LNCaP clone FGC (cell line): ENCODE measurements around the gene NMUR1.

Source experiments
- DNase-seq: peaks from one replicate; pipeline ENCODE4 v3.0.0-alpha.2; 2011; ENCODE audit warnings: low read depth
- H3K4me3 ChIP-seq: 2 replicates; pipeline ENCODE4 v1.5.1; 2011; ENCODE audit warnings: mild to moderate bottlenecking, low read depth, low read length, control low read depth
- CTCF ChIP-seq: IDR thresholded peaks from 2 replicates; pipeline ENCODE4 v1.5.1; 2012; ENCODE audit warnings: mild to moderate bottlenecking; ENCODE audit not compliant: control insufficient read depth, insufficient read depth; ENCODE audit errors: extremely low read depth

NMUR1 gene

GRCh38 chr2:231497651-231498050 lies 32.6 kb downstream of the NMUR1 start:
- H3K4me3 ChIP-seq: no peak overlapping the region
- no peak for TF ChIP-seq CTCF

GRCh38 chr2:231494669-231495068 lies 35.6 kb downstream of the NMUR1 start:
- no peak overlapping the region for H3K4me3 ChIP-seq
- DNase-seq: no peak
- no peak for TF ChIP-seq CTCF

More at GRCh38 chr2:231497651-231498050, 32.6 kb downstream of the NMUR1 start:
- DNase-seq: no peak

DNA sequence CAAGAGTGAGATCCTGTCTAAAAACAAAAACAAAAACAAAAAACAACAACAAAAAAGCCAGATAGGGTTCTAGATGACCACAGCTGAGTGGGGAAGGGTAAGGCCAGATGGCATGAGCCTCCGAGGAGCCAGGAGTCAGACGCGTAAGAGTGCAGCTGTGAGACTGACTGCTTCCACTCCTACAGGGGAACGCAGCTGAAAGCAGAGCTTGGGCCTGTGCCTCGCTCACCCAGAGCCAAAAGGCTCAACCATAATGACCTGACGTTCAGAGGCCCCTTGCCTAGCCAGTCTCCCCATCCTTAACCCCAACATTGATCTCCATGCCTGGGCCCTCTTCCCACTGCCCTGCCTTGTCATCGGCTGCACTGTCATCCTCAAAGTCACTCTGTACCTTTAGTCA lies 39.4 kb downstream of the NMUR1 start:
- H3K4me3 ChIP-seq: no peak overlapping the region
- TF ChIP-seq CTCF: no peak

GRCh38 chr2:231489990-231490389 lies 40.3 kb downstream of the NMUR1 start:
- DNase-seq: no peak
- TF ChIP-seq CTCF: no peak
- H3K4me3 ChIP-seq: no peak overlapping the region

More for the DNA sequence above, 39.4 kb downstream of the NMUR1 start:
- DNase-seq: no peak

- TF ChIP-seq CTCF: no peak
- no peak for DNase-seq
- H3K4me3 ChIP-seq: no peak overlapping the region
Measured at GRCh38 chr2:231488331-231488730, 41.9 kb downstream of the NMUR1 start.

DNA sequence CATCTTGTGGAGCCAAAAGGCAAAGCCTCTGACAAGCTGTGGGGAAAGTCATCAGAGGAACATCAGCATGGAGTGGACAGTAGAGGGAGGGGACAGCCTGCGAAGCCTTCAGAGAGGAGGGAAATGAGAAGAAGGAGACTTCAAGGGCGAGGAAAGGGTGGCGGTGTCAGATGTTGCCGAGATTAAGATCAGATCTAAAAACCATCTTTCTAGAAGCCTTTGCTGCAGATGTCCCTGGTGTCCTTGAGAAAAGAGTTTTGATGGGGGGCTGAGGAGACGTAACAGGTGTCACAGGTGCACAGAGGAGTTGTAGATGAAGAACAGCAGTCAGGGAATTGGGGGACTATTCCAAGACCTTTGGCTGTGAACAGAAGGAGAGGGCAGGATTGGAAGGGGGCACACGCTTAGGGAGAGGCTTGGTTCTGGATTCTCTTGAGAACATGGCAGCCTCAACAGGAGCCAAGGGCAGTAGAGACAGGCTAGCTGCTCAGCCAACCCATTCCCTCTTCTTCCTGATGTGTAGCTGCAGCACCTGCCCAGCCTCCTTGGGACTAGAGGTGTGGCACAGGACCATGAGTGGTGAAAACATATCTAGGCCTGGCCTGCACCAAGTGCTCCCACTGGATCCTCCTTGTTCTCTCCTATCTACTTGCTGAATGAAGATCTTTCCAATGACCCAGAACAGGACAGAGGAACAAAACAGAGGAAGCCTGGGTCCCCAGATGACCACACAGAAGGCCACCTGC lies 43.2 kb downstream of the NMUR1 start:
- no peak for TF ChIP-seq CTCF
- no peak overlapping the region for H3K4me3 ChIP-seq
- no peak for DNase-seq
